Breast epithelium (tissue), 4 donors: ENCODE results near the gene RICTOR. TPM values are rescaled to one million over a fixed set of nuclear protein-coding genes. Genes with fewer than 3 reads are reported as not detected.

Experiments
- DNase-seq, 2 donors: peaks; one replicate each; pipeline ENCODE4 v3.0.0-alpha.2; 2019; ENCODE audit warnings: low spot score in 2 of 2
- H3K27ac ChIP-seq, 2 donors: fragments of 200-600 bp; sonication (generic) in 1 of 2; one replicate each; pipeline ENCODE4 v1.5.1; 2016 to 2019; ENCODE audit warnings: mild to moderate bottlenecking in 1 of 2
- H3K27me3 ChIP-seq, 2 donors: fragments of 200-600 bp; sonication (generic) in 1 of 2; one replicate each; pipeline versions ENCODE4 v1.5.1 to v1.6.0; 2017 to 2019; ENCODE audit warnings: control low read depth in 1 of 2, mild to moderate bottlenecking in 1 of 2
- H3K36me3 ChIP-seq: fragments of 200-600 bp; one replicate; pipeline ENCODE4 v1.5.1; 2019
- H3K4me1 ChIP-seq, 2 donors: fragments of 200-600 bp; sonication (generic); one replicate each; pipeline ENCODE4 v1.5.1; 2016 to 2019; ENCODE audit warnings: control low read depth in 1 of 2
- H3K4me3 ChIP-seq, 3 donors: fragments of 200-600 bp; sonication (generic); 1 replicate in 2 of 3; 2 replicates in 1 of 3; pipeline ENCODE4 v1.5.1; 2016 to 2019; ENCODE audit warnings: mild to moderate bottlenecking in 3 of 3, moderate library complexity in 2 of 3
- H3K9me3 ChIP-seq, 2 donors: fragments of 200-600 bp; sonication (generic) in 1 of 2; one replicate each; pipeline ENCODE4 v1.5.1; 2016 to 2019; ENCODE audit warnings: control low read depth in 1 of 2
- POLR2A ChIP-seq: fragments of 450-650 bp; IDR thresholded peaks from one replicate; pipeline ENCODE4 v1.6.1; 2016; ENCODE audit warnings: antibody characterized with exemption, mild to moderate bottlenecking, moderate library complexity
- POLR2AphosphoS5 ChIP-seq, 3 donors: sonication (generic); formaldehyde crosslinking; IDR thresholded peaks; one replicate each; pipeline ENCODE4 v1.6.1; 2017; ENCODE audit warnings: antibody characterized with exemption in 3 of 3
- intact Hi-C: fragments of 100-400 bp; cut with DNase I; formaldehyde crosslinking; loops from one replicate; pipeline ENCODE4 v1.15.1; 2023; ENCODE audit warnings: low total_unique reads
- total RNA-seq, 3 donors: library from RNA; depleted of rRNA; stranded (reverse); fragments of >200 nt; gene quantifications; one replicate each; pipeline ENCODE4 v1.1.0, GENCODE V29; 2016
- TF ChIP-seq, protein P1 (sequence below), 3 donors: fragments of 450-650 bp; IDR thresholded peaks; one replicate each; pipeline ENCODE4 v1.5.1; 2016 to 2017; ENCODE audit warnings: antibody characterized with exemption in 3 of 3, mild to moderate bottlenecking in 3 of 3, moderate library complexity in 3 of 3

The RICTOR gene
- 10 to 100 TPM; 39.0 to 79.2 (median 58.7) TPM for total RNA-seq

GRCh38 chr5:39074017-39074814 lies at the start of gene RICTOR:
Gene RICTOR (minus strand): TSS chr5:39074399. CDS start chr5:39074377, 22 bp downstream.
- no peaks in the 10 kb centered on the region for H3K9me3 ChIP-seq
- peak within 1 kb of the TSS; percentile 84 to 95 (median 88) for H3K4me3 ChIP-seq
- TF ChIP-seq POLR2A (no peak), POLR2AphosphoS5 (IDR thresholded peaks at IDR 0.05) (peak; percentile 63 to 66 (median 66))
- TF ChIP-seq, protein P1, sequence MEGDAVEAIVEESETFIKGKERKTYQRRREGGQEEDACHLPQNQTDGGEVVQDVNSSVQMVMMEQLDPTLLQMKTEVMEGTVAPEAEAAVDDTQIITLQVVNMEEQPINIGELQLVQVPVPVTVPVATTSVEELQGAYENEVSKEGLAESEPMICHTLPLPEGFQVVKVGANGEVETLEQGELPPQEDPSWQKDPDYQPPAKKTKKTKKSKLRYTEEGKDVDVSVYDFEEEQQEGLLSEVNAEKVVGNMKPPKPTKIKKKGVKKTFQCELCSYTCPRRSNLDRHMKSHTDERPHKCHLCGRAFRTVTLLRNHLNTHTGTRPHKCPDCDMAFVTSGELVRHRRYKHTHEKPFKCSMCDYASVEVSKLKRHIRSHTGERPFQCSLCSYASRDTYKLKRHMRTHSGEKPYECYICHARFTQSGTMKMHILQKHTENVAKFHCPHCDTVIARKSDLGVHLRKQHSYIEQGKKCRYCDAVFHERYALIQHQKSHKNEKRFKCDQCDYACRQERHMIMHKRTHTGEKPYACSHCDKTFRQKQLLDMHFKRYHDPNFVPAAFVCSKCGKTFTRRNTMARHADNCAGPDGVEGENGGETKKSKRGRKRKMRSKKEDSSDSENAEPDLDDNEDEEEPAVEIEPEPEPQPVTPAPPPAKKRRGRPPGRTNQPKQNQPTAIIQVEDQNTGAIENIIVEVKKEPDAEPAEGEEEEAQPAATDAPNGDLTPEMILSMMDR (IDR thresholded peaks at IDR 0.05), result no peak
- H3K36me3 ChIP-seq, result no peaks in the 10 kb centered on the region
- peaks cover 0 to 9% of the 10 kb centered on the region in 2 donors for H3K4me1 ChIP-seq
- no peaks in the 10 kb centered on the region for H3K27me3 ChIP-seq
- DNase-seq, result peak; percentile 80 to 88
- H3K27ac ChIP-seq, result peak within 1 kb of the TSS; percentile 99
- intact Hi-C loops, result loop anchor here (10.0 kb wide), 1 partner anchor 69 kb away; no protein-coding TSS in a partner anchor

- Histone ChIP-seq H3K27ac (no peak overlapping the region), H3K9me3 (no peaks in the 10 kb centered on the region), H3K27me3 (no peaks in the 10 kb centered on the region), H3K4me3 (no peak overlapping the region), H3K36me3 (no peaks in the 10 kb centered on the region), H3K4me1 (no peaks in the 10 kb centered on the region)
- TF ChIP-seq POLR2AphosphoS5 (IDR thresholded peaks at IDR 0.05) (no peak), POLR2A (no peak)
- intact Hi-C loops, result no loop called here
- no peak for DNase-seq
Observed at GRCh38 chr5:39121922-39122321, 47.7 kb upstream of the RICTOR start.

GRCh38 chr5:39121315-39121714 lies 47.1 kb upstream of the RICTOR start:
- intact Hi-C loops, result no loop called here
- H3K4me1 ChIP-seq, result no peaks in the 10 kb centered on the region

DNA sequence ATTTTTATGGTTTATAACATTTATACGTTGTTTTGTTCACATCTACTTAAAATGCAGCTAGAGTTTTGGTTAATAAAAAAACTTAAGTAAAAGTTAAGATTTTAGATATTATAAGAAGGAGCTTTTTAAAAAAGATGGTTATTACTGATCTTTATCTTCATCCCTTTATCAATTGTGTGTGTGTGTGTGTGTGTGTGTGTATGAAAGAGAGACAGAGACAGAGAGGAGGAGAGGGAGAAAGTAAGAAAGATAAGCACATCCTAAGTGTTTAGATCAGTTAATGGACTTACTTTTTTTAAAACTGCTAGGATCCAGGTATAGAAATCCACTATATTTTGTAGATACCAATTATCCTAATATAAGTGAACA lies 45.8 kb upstream of the RICTOR start:
- no peak for DNase-seq
- Histone ChIP-seq H3K36me3 (no peaks in the 10 kb centered on the region), H3K27ac (no peak overlapping the region), H3K27me3 (no peaks in the 10 kb centered on the region), H3K9me3 (no peaks in the 10 kb centered on the region), H3K4me3 (no peak overlapping the region), H3K4me1 (no peaks in the 10 kb centered on the region)
- intact Hi-C loops, result no loop called here
- TF ChIP-seq POLR2AphosphoS5 (IDR thresholded peaks at IDR 0.05) (no peak), POLR2A (no peak)
- TF ChIP-seq, protein P1 (IDR thresholded peaks at IDR 0.05), result no peak

More at GRCh38 chr5:39121315-39121714, 47.1 kb upstream of the RICTOR start:
- H3K27ac ChIP-seq, result no peak overlapping the region
- TF ChIP-seq, protein P1 (IDR thresholded peaks at IDR 0.05), result no peak
- TF ChIP-seq POLR2A (no peak), POLR2AphosphoS5 (IDR thresholded peaks at IDR 0.05) (no peak)
- DNase-seq, result no peak
- no peaks in the 10 kb centered on the region for H3K27me3 ChIP-seq
- H3K4me3 ChIP-seq, result no peak overlapping the region
- H3K36me3 ChIP-seq, result no peaks in the 10 kb centered on the region
- H3K9me3 ChIP-seq, result no peaks in the 10 kb centered on the region

- no peaks in the 10 kb centered on the region for H3K27me3 ChIP-seq
- intact Hi-C loops, result no loop called here
- H3K4me1 ChIP-seq, result no peaks in the 10 kb centered on the region
Observed at GRCh38 chr5:39119404-39120051, 45.3 kb upstream of the RICTOR start.

More at GRCh38 chr5:39119404-39120051, 45.3 kb upstream of the RICTOR start:
- Histone ChIP-seq H3K27ac (no peak overlapping the region), H3K4me3 (no peak overlapping the region), H3K9me3 (no peaks in the 10 kb centered on the region), H3K36me3 (no peaks in the 10 kb centered on the region)
- DNase-seq, result no peak
- TF ChIP-seq POLR2A (no peak), POLR2AphosphoS5 (IDR thresholded peaks at IDR 0.05) (no peak)
- TF ChIP-seq, protein P1 (IDR thresholded peaks at IDR 0.05), result no peak
